HG03103 (cell line): ENCODE data around the gene RAP1B.

Experiments used
- ATAC-seq: cut with Tn5 transposase; IDR thresholded peaks from one replicate; pipeline ENCODE4 v1.9.1; 2021; ENCODE audit warnings: low read depth; ENCODE audit not compliant: unreplicated experiment

The RAP1B gene

GRCh38 chr12:68610370-68611093, at the start of gene RAP1B:
Gene RAP1B, plus strand, starts transcription at chr12:68610899. Its CDS starts 37,826 bp downstream, at chr12:68648725.
- ATAC-seq = peak; percentile 74

- no peak for ATAC-seq
Measured at GRCh38 chr12:68561830-68562229, 48.9 kb upstream of the RAP1B start.

GRCh38 chr12:68564166-68564565, 46.5 kb upstream of the RAP1B start:
- ATAC-seq = no peak

GRCh38 chr12:68565391-68565903, 45.3 kb upstream of the RAP1B start:
- ATAC-seq = no peak

GRCh38 chr12:68568922-68569569, 41.7 kb upstream of the RAP1B start:
- no peak for ATAC-seq

- no peak for ATAC-seq
Measured at GRCh38 chr12:68572661-68573060, 38.0 kb upstream of the RAP1B start.

- no peak for ATAC-seq
Measured at GRCh38 chr12:68573406-68573805, 37.3 kb upstream of the RAP1B start.

GRCh38 chr12:68577949-68578348, 32.8 kb upstream of the RAP1B start:
- ATAC-seq = no peak

GRCh38 chr12:68578765-68579164, 31.9 kb upstream of the RAP1B start:
- ATAC-seq = no peak

GRCh38 chr12:68579254-68579653, 31.4 kb upstream of the RAP1B start:
- no peak for ATAC-seq

GRCh38 chr12:68580911-68581310, 29.8 kb upstream of the RAP1B start:
- no peak for ATAC-seq

- no peak for ATAC-seq
Measured at GRCh38 chr12:68581926-68582325, 28.8 kb upstream of the RAP1B start.

GRCh38 chr12:68585966-68586365, 24.7 kb upstream of the RAP1B start:
- ATAC-seq = no peak

- ATAC-seq = no peak
Measured at GRCh38 chr12:68587448-68587873, 23.2 kb upstream of the RAP1B start.

GRCh38 chr12:68589194-68589593, 21.5 kb upstream of the RAP1B start:
- no peak for ATAC-seq

- ATAC-seq = no peak
Measured at GRCh38 chr12:68591734-68592418, 18.8 kb upstream of the RAP1B start.

GRCh38 chr12:68595241-68595640, 15.5 kb upstream of the RAP1B start:
- no peak for ATAC-seq

- ATAC-seq = no peak
Measured at GRCh38 chr12:68601767-68602166, 8.9 kb upstream of the RAP1B start.

GRCh38 chr12:68602720-68603119, 8.0 kb upstream of the RAP1B start:
- ATAC-seq = no peak

- ATAC-seq = no peak
Measured at GRCh38 chr12:68608191-68608590, 2.5 kb upstream of the RAP1B start.

GRCh38 chr12:68609998-68610369, 715 bp upstream of the RAP1B start:
- ATAC-seq = no peak
